IMR-90 (cell line): ENCODE results near the gene ADISSP. TPM values are rescaled to one million over a fixed set of nuclear protein-coding genes. Genes with fewer than 3 reads are reported as not detected.

Experiments used
- ATAC-seq: fragments of 200-7000 bp; cut with Tn5 transposase; 2 replicates; pipeline ENCODE4 v1.9.1; 2020; ENCODE audit warnings: low read depth, mild to moderate bottlenecking, moderate library complexity
- BruUV-seq: library from RNA; stranded (reverse); fragments of 400-500 nt; replicated peaks from 2 replicates; lab custom pipeline; 2021; lab: Mats Ljungman, UMichigan
- CTCF ChIA-PET: fragments of 300-600 bp; formaldehyde crosslinking; extraction: SDS; loops from one replicate; lab custom pipeline; 2021; ENCODE audit warnings: antibody characterized with exemption; lab: Yijun Ruan, JAX
- POLR2A ChIA-PET: fragments of 300-600 bp; sonication (Branson Sonifier 250); formaldehyde crosslinking; loops from one replicate; lab custom pipeline; 2022; ENCODE audit warnings: antibody characterized with exemption; ENCODE audit not compliant: unreplicated experiment; lab: Charles Lee
- DNase-seq: peaks from one replicate; pipeline ENCODE4 v3.0.0; 2013
- H2AFZ ChIP-seq: replicated peaks from 2 replicates; pipeline ENCODE3; 2013; ENCODE audit warnings: low read length, mild to moderate bottlenecking; ENCODE audit not compliant: poor library complexity
- H2AK5ac ChIP-seq: 2 replicates; pipeline ENCODE4 v1.6.1; 2013; ENCODE audit warnings: low read depth, low read length, inconsistent platforms
- H2AK9ac ChIP-seq: replicated peaks from 2 replicates; pipeline ENCODE3; 2013; ENCODE audit warnings: mild to moderate bottlenecking, low read depth, low read length, moderate library complexity; ENCODE audit not compliant: poor library complexity
- H2BK120ac ChIP-seq: 2 replicates; pipeline ENCODE4 v1.6.1; 2013; ENCODE audit warnings: low read depth, low read length, inconsistent platforms
- H2BK15ac ChIP-seq: 3 replicates; pipeline ENCODE4 v1.6.1; 2013; ENCODE audit warnings: low read depth, low read length, inconsistent platforms
- H2BK20ac ChIP-seq: 2 replicates; pipeline ENCODE4 v1.6.1; 2013; ENCODE audit warnings: low read depth, mild to moderate bottlenecking, inconsistent platforms, low read length, moderate library complexity
- H2BK5ac ChIP-seq: 2 replicates; pipeline ENCODE4 v1.6.1; 2013; ENCODE audit warnings: mild to moderate bottlenecking, low read depth, low read length, inconsistent platforms; ENCODE audit not compliant: poor library complexity, severe bottlenecking
- H3K14ac ChIP-seq: replicated peaks from 2 replicates; pipeline ENCODE4 v1.6.1; 2013; ENCODE audit warnings: low read depth, low read length, inconsistent platforms
- H3K18ac ChIP-seq: 2 replicates; pipeline ENCODE4 v1.6.1; 2013; ENCODE audit warnings: low read depth, low read length, control low read depth
- H3K23ac ChIP-seq: 2 replicates; pipeline ENCODE4 v1.6.1; 2013; ENCODE audit warnings: low read depth, low read length, inconsistent platforms
- H3K27ac ChIP-seq: 2 replicates; pipeline ENCODE4 v1.5.1; 2013; ENCODE audit warnings: mild to moderate bottlenecking, control low read depth, low read length; ENCODE audit not compliant: insufficient read depth
- H3K27me3 ChIP-seq: 2 replicates; pipeline ENCODE4 v1.6.1; 2013; ENCODE audit warnings: low read length; ENCODE audit not compliant: control insufficient read depth, insufficient read depth
- H3K36me3 ChIP-seq: 2 replicates; pipeline ENCODE4 v1.6.1; 2013; ENCODE audit warnings: low read length, mixed read lengths; ENCODE audit not compliant: control insufficient read depth, insufficient read depth
- H3K4ac ChIP-seq: 2 replicates; pipeline ENCODE4 v1.6.1; 2013; ENCODE audit warnings: low read depth, low read length, inconsistent platforms
- H3K4me1 ChIP-seq: 2 replicates; pipeline ENCODE4 v1.6.1; 2013; ENCODE audit warnings: low read length, mixed read lengths; ENCODE audit not compliant: control insufficient read depth, insufficient read depth
- H3K4me2 ChIP-seq: 2 replicates; pipeline ENCODE4 v1.6.1; 2013; ENCODE audit warnings: low read depth, mild to moderate bottlenecking, control low read depth, low read length, moderate library complexity
- H3K4me3 ChIP-seq: 2 replicates; pipeline ENCODE4 v1.5.1; 2013; ENCODE audit warnings: low read depth, mild to moderate bottlenecking, control low read depth, low read length, moderate library complexity; ENCODE audit not compliant: insufficient read depth
- H3K56ac ChIP-seq: 2 replicates; pipeline ENCODE4 v1.6.1; 2013; ENCODE audit warnings: low read length, inconsistent platforms; ENCODE audit not compliant: insufficient read depth; ENCODE audit errors: extremely low read depth
- H3K79me1 ChIP-seq, 2 experiments: 2 replicates each; pipeline ENCODE4 v1.6.1; 2013; ENCODE audit warnings: low read length in 2 of 2, inconsistent platforms in 1 of 2, low read depth in 1 of 2
- H3K9ac ChIP-seq: 2 replicates; pipeline ENCODE4 v1.6.1; 2013; ENCODE audit warnings: low read depth, low read length, control low read depth
- H3K9me1 ChIP-seq: 2 replicates; pipeline ENCODE4 v1.6.1; 2013; ENCODE audit warnings: low read length, inconsistent platforms; ENCODE audit not compliant: insufficient read depth
- H3K9me3 ChIP-seq: 2 replicates; pipeline ENCODE4 v1.6.1; 2013; ENCODE audit warnings: low read length; ENCODE audit not compliant: control insufficient read depth, insufficient read depth
- H4K20me1 ChIP-seq: 2 replicates; pipeline ENCODE4 v1.6.1; 2013; ENCODE audit warnings: low read length, inconsistent platforms; ENCODE audit not compliant: insufficient read depth
- H4K5ac ChIP-seq: 2 replicates; pipeline ENCODE4 v1.6.1; 2013; ENCODE audit warnings: mild to moderate bottlenecking, low read depth, low read length, control low read depth
- H4K8ac ChIP-seq, 2 experiments: 2 replicates each; pipeline ENCODE4 v1.6.1; 2013; ENCODE audit warnings: low read depth in 2 of 2, low read length in 2 of 2, control low read depth in 1 of 2, inconsistent platforms in 1 of 2
- H4K91ac ChIP-seq: 2 replicates; pipeline ENCODE4 v1.6.1; 2013; ENCODE audit warnings: low read depth, low read length, inconsistent platforms; ENCODE audit not compliant: insufficient read depth
- BHLHE40 ChIP-seq: fragments of 150-350 bp; IDR thresholded peaks from 2 replicates; pipeline ENCODE4 v1.6.1; 2016; ENCODE audit warnings: mild to moderate bottlenecking, low read depth, low read length
- CEBPB ChIP-seq: IDR thresholded peaks from 2 replicates; pipeline ENCODE4 v1.6.1; 2012; ENCODE audit warnings: low read depth, low read length, improper control_type of control experiment
- CHD1 ChIP-seq: IDR thresholded peaks from 2 replicates; pipeline ENCODE4 v1.6.1; 2012; ENCODE audit warnings: low read depth, low read length, improper control_type of control experiment
- NFE2L2 ChIP-seq: fragments of 150-350 bp; IDR thresholded peaks from 2 replicates; pipeline ENCODE4 v1.6.1; 2016; ENCODE audit warnings: low read depth, mild to moderate bottlenecking, low read length
- POLR2A ChIP-seq: IDR thresholded peaks from 2 replicates; pipeline ENCODE4 v1.6.1; 2012; ENCODE audit warnings: mild to moderate bottlenecking, low read depth, low read length
- RAD21 ChIP-seq: IDR thresholded peaks from 2 replicates; pipeline ENCODE4 v1.6.1; 2012; ENCODE audit warnings: low read length, improper control_type of control experiment
- RFX5 ChIP-seq: IDR thresholded peaks from 2 replicates; pipeline ENCODE4 v1.8.0; 2012; ENCODE audit warnings: low read depth, mild to moderate bottlenecking, low read length, moderate library complexity
- SMC3 ChIP-seq: fragments of 150-350 bp; IDR thresholded peaks from 2 replicates; pipeline ENCODE4 v1.6.1; 2016; ENCODE audit warnings: low read depth, mild to moderate bottlenecking, antibody characterized with exemption, low read length, moderate library complexity
- USF2 ChIP-seq: fragments of 150-350 bp; IDR thresholded peaks from 2 replicates; pipeline ENCODE4 v1.6.1; 2017; ENCODE audit warnings: mild to moderate bottlenecking, antibody characterized with exemption, low read length, low read depth
- WGBS, 2 experiments: methylation state at CpG; one replicate each; pipeline versions ENCODE4 v1.1.5 to v1.1.7; 2013; ENCODE audit warnings: missing lambda C conversion rate in 2 of 2; ENCODE audit not compliant: insufficient read length in 1 of 2; ENCODE audit errors: extremely low coverage in 2 of 2; 5-methylcytosine and 5-hydroxymethylcytosine counted together
- dilution Hi-C: fragments of 300-500 bp; cut with HindIII; formaldehyde crosslinking; loops from one replicate; pipeline ENCODE4 v1.14.3; 2018; ENCODE audit warnings: low sequenced_read_pairs; ENCODE audit not compliant: unreplicated experiment
- in situ Hi-C: fragments of 300-500 bp; cut with MboI; formaldehyde crosslinking; loops from 3 replicates; pipeline ENCODE4 v1.14.3; 2019; ENCODE audit warnings: low sequenced_read_pairs, inconsistent platforms, mixed read lengths
- intact Hi-C: fragments of 100-400 bp; cut with micrococcal nuclease; formaldehyde crosslinking; loops from 2 replicates; pipeline ENCODE4 v1.10.0; 2022
- polyA plus RNA-seq, 3 experiments: library from polyadenylated mRNA; depleted of rRNA; stranded (reverse); fragments of >200 nt; gene quantifications; 2 replicates each; pipeline ENCODE4 v1.2.3, GENCODE V29; 2012; ENCODE audit warnings: low replicate concordance in 1 of 3
- total RNA-seq: library from RNA; depleted of rRNA; stranded (reverse); fragments of >200 nt; gene quantifications from 2 replicates; pipeline ENCODE4 v1.2.3, GENCODE V29; 2012

The ADISSP gene
- total and polyA plus RNA-seq, 2 of the 4 experiments (the other 2 are of a cell fraction): 31.9 to 58.2 TPM

- Histone ChIP-seq H3K9me1 (no peaks in the 10 kb centered on the region; the same call in 1 of the 2 replicates), H3K36me3 (peaks cover 6% of the 10 kb centered on the region), H2BK5ac (no peak overlapping the region), H3K18ac (no peak overlapping the region), H2AK9ac (no peak overlapping the region), H3K27me3 (peaks cover 8% of the 10 kb centered on the region), H2BK20ac (no peak overlapping the region), H4K8ac (no peak overlapping the region), H4K20me1 (0 out of 2 replicates have a peak, but pooled peaks cover 6% of the 10 kb centered on the region), H3K4me2 (no peak overlapping the region), H3K9me3 (no peaks in the 10 kb centered on the region), H2AFZ (no peak overlapping the region), H3K56ac (no peak overlapping the region), H2BK120ac (no peak overlapping the region), H3K79me1 (no peaks in the 10 kb centered on the region), H4K91ac (no peak overlapping the region), H3K4ac (no peak overlapping the region), H2BK15ac (no peak overlapping the region), H3K27ac (no peak overlapping the region), H2AK5ac (no peak overlapping the region), H3K14ac (no peak overlapping the region), H3K9ac (no peak overlapping the region), H3K4me3 (no peak overlapping the region), H3K4me1 (no peaks in the 10 kb centered on the region), H4K5ac (no peak overlapping the region), H3K23ac (no peak overlapping the region)
- CTCF ChIA-PET: no interaction called here
- DNase-seq: no peak
- no peak for ATAC-seq
- BruUV-seq: no TSS peak
- POLR2A ChIA-PET: no interaction called here
- WGBS, 2 experiments: 82% methylated on average over 16 of the region's 31 CpGs; no CpG with 5 or more reads in 1 of the 2 experiments
- in situ Hi-C loops: no loop called here
- TF ChIP-seq NFE2L2: no peak
- no peak for TF ChIP-seq SMC3
- TF ChIP-seq USF2: no peak
- TF ChIP-seq RFX5: no peak
- TF ChIP-seq POLR2A: no peak
- no peak for TF ChIP-seq CEBPB
- no peak for TF ChIP-seq BHLHE40
- TF ChIP-seq CHD1: no peak
- TF ChIP-seq RAD21: no peak
- dilution Hi-C loops: no loop called here
- intact Hi-C loops: no loop called here
Measured at GRCh38 chr20:3751305-3751674, 16.3 kb downstream of the ADISSP start.
